ENCODE results near the gene ZNHIT3. TPM values are rescaled to one million over a fixed set of nuclear protein-coding genes. Genes with fewer than 3 reads are reported as not detected.

The ZNHIT3 gene
- total RNA-seq, 2 donors from 2014 or later, result 43.0 to 44.7 TPM

GRCh38 chr17:36509272-36509985 lies 22.9 kb downstream of the ZNHIT3 start:
- Mint-ChIP-seq H3K4me3 (no peak overlapping the region), H3K27me3 (no peaks in the 10 kb centered on the region), H3K36me3 (ENCODE audit: low read depth) (no peaks in the 10 kb centered on the region), H3K27ac (peak overlapping the region; percentile 29), H3K4me1 (peaks cover 4% of the 10 kb centered on the region)
- ATAC-seq, result no peak
- no peaks in the 10 kb centered on the region for H3K9me3 ChIP-seq (ENCODE audit: control insufficient read depth, low read length, poor library complexity, severe bottlenecking)
- DNase-seq, result no peak

DNA sequence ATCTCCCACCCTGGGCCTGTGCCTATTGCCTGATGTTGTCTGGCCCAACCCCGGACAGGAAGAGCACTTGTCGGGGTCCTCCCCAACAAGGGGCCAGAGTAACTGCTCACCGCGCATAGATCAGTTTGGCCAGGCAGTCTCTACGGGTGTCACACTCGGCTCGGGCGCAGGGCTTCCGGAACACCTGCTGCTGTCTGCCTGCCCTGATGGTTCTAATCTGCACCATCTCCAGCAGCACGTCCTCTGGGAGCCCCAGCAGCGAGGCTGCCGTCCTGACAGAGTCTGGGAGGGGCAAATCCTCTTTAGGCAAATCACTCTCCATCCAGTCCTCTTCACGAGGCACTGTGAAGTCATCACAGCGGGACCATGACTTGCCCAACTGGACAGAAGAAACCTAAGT lies 24.2 kb downstream of the ZNHIT3 start:
- no peaks in the 10 kb centered on the region for H3K9me3 ChIP-seq (ENCODE audit: control insufficient read depth, low read length, poor library complexity, severe bottlenecking)
- ATAC-seq, result no peak
- H3K4me1 Mint-ChIP-seq, result peaks cover 4% of the 10 kb centered on the region
- H3K36me3 Mint-ChIP-seq (ENCODE audit: low read depth), result no peaks in the 10 kb centered on the region
- no peak overlapping the region for H3K4me3 Mint-ChIP-seq
- no peak for DNase-seq
- no peaks in the 10 kb centered on the region for H3K27me3 Mint-ChIP-seq
- no peak overlapping the region for H3K27ac Mint-ChIP-seq

DNA sequence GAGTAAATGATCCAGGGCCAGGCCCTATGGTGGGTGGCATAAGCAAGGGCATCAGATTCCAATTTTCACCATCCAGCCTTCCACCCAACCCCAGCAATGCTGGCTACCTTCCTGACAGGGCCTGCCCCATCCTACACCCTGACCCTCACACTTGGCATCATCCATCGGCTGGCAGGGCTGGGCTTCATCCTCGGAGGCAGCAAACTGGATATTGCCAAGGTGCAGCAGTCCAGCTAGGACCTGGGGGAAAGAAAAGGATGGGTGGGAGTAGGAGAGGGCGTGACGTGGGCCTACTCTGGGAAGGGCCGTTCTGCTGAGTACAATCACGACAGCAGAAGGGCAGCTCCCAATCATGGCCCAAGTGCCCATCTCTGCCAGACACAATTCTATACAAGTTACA lies 24.7 kb downstream of the ZNHIT3 start:
- no peaks in the 10 kb centered on the region for H3K9me3 ChIP-seq (ENCODE audit: control insufficient read depth, low read length, poor library complexity, severe bottlenecking)
- Mint-ChIP-seq H3K27ac (no peak overlapping the region), H3K4me3 (no peak overlapping the region), H3K4me1 (peaks cover 4% of the 10 kb centered on the region), H3K36me3 (ENCODE audit: low read depth) (no peaks in the 10 kb centered on the region), H3K27me3 (no peaks in the 10 kb centered on the region)
- DNase-seq, result no peak
- ATAC-seq, result no peak

DNA sequence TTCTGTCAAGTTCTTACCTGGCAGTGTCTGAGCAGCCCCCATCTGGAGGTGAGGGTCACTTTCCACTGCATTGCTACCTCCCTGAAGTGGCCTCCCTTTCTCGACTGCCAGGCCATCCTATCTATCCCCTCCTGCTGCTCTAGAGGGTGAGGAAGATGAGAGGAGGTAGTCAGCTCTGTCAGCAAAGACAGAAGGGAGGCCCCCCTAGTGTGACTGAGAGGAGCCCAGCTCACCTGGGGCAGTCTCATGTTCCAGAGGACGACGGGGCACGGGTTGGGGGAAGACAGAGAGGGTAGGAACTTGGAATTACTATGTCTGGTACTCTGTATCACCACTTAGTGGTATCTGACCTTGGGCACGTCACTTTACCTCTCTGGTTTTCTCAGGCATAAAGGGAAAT lies 26.2 kb downstream of the ZNHIT3 start:
- no peaks in the 10 kb centered on the region for H3K9me3 ChIP-seq (ENCODE audit: control insufficient read depth, low read length, poor library complexity, severe bottlenecking)
- DNase-seq, result no peak
- Mint-ChIP-seq H3K27ac (peak overlapping the region; percentile 34), H3K27me3 (no peaks in the 10 kb centered on the region), H3K36me3 (ENCODE audit: low read depth) (no peaks in the 10 kb centered on the region), H3K4me3 (no peak overlapping the region), H3K4me1 (peaks cover 4% of the 10 kb centered on the region)
- ATAC-seq, result no peak

- no peaks in the 10 kb centered on the region for H3K9me3 ChIP-seq (ENCODE audit: control insufficient read depth, low read length, poor library complexity, severe bottlenecking)
- peak overlapping the region; percentile 21 for H3K27ac Mint-ChIP-seq
- no peak for ATAC-seq
- DNase-seq, result no peak
- peaks cover 4% of the 10 kb centered on the region for H3K4me1 Mint-ChIP-seq
- no peaks in the 10 kb centered on the region for H3K36me3 Mint-ChIP-seq (ENCODE audit: low read depth)
- no peak overlapping the region for H3K4me3 Mint-ChIP-seq
- no peaks in the 10 kb centered on the region for H3K27me3 Mint-ChIP-seq
These were observed 28.4 kb downstream of the ZNHIT3 start for GRCh38 chr17:36514856-36515255.

DNA sequence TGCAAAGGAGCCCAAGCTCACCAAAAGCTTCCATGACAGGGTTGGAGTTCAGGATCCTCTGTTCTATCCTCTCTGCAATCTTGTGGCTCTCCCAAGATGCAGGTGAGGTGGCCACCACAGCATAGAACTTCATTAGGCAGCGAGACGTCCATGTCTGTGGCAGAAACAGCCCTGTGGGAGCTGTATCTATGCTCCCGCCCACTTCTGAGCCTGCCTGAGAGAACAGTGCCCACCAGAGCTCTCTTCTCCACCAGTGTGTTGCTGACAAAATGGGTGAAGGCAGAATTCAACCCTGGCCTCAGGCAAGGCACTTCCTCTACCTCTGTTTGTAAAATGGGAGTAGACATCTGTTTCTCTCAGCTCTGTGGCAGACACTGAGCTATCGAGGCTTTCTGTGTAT lies 29.4 kb downstream of the ZNHIT3 start:
- no peak overlapping the region for H3K27ac Mint-ChIP-seq
- peaks cover 2% of the 10 kb centered on the region for H3K36me3 Mint-ChIP-seq (ENCODE audit: low read depth)
- no peaks in the 10 kb centered on the region for H3K9me3 ChIP-seq (ENCODE audit: control insufficient read depth, low read length, poor library complexity, severe bottlenecking)
- H3K4me1 Mint-ChIP-seq, result peaks cover 4% of the 10 kb centered on the region
- no peaks in the 10 kb centered on the region for H3K27me3 Mint-ChIP-seq
- H3K4me3 Mint-ChIP-seq, result no peak overlapping the region
- ATAC-seq (no peak), DNase-seq (no peak)

DNA sequence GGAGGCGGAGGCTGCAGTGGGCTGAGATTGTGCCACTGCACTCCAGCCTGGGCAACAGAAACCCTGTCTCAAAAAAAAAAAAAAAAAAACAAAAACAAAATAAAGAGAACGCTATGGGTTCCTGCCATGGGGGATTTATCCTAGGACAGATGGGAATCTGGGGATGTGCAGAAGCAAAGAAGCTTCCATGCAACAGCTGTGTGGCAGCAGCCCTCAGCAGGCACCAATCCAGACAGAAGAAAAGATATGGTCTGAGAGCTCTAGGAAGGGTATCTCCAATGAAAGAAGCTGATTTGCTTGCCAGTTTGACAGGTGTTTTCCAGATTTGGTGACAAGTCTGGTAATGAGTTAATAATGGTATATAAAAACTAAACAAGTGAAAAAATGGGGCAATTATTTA lies 36.6 kb downstream of the ZNHIT3 start:
- no peak for ATAC-seq
- no peak for DNase-seq
- H3K9me3 ChIP-seq (ENCODE audit: control insufficient read depth, low read length, poor library complexity, severe bottlenecking), result no peaks in the 10 kb centered on the region
- no peak overlapping the region for H3K4me3 Mint-ChIP-seq
- peaks cover 11% of the 10 kb centered on the region for H3K36me3 Mint-ChIP-seq (ENCODE audit: low read depth)
- no peak overlapping the region for H3K27ac Mint-ChIP-seq
- no peaks in the 10 kb centered on the region for H3K27me3 Mint-ChIP-seq
- H3K4me1 Mint-ChIP-seq, result peaks cover 6% of the 10 kb centered on the region

- no peaks in the 10 kb centered on the region for H3K9me3 ChIP-seq (ENCODE audit: control insufficient read depth, low read length, poor library complexity, severe bottlenecking)
- ATAC-seq, result no peak
- no peaks in the 10 kb centered on the region for H3K27me3 Mint-ChIP-seq
- no peak overlapping the region for H3K27ac Mint-ChIP-seq
- no peak overlapping the region for H3K4me3 Mint-ChIP-seq
- H3K36me3 Mint-ChIP-seq (ENCODE audit: low read depth), result peaks cover 12% of the 10 kb centered on the region
- peaks cover 10% of the 10 kb centered on the region for H3K4me1 Mint-ChIP-seq
- DNase-seq, result no peak
These were observed 38.0 kb downstream of the ZNHIT3 start for GRCh38 chr17:36524428-36524876.

DNA sequence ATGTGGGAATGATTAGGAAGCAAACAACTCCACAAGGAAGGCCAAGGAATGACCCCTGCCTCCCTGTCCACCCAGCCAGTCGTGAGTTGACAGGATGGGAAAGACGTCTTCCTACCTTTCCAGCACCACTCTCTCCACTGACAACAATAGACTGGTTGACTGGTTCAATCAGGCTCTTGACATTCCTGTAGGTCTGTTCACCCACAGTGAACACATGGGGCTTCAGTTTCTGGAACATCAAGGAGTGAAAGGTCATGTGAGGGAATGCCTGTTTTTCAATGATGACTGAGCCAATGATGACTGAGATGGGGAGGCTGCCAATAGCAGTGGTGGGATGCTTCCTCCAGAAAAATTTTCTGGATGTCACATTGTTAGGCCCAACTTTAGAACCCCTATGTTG lies 38.6 kb downstream of the ZNHIT3 start:
- no peaks in the 10 kb centered on the region for H3K27me3 Mint-ChIP-seq
- ATAC-seq (no peak), DNase-seq (no peak)
- no peak overlapping the region for H3K27ac Mint-ChIP-seq
- peaks cover 12% of the 10 kb centered on the region for H3K36me3 Mint-ChIP-seq (ENCODE audit: low read depth)
- no peak overlapping the region for H3K4me3 Mint-ChIP-seq
- no peaks in the 10 kb centered on the region for H3K9me3 ChIP-seq (ENCODE audit: control insufficient read depth, low read length, poor library complexity, severe bottlenecking)
- peaks cover 11% of the 10 kb centered on the region for H3K4me1 Mint-ChIP-seq

DNA sequence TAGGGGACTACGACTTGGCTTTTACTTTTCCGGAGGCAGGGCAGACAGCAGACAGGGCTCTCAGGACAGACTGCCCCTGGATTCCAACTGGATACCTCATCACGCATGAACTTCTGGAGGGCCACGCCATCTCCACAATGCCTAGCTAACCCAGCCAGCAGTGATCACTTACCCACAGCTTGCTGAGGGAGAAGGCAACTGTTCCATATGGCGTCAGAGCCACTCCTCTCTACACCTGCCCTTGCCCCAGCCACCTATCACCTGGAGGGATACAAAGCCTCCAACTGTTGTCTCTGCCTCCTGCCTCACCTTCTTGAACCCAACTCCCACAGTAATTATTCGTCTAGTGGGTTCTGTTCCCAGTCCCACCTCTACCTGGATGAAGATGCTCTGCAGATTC lies 39.4 kb downstream of the ZNHIT3 start:
- H3K9me3 ChIP-seq (ENCODE audit: control insufficient read depth, low read length, poor library complexity, severe bottlenecking), result no peaks in the 10 kb centered on the region
- Mint-ChIP-seq H3K27me3 (no peaks in the 10 kb centered on the region), H3K4me1 (peaks cover 11% of the 10 kb centered on the region), H3K4me3 (no peak overlapping the region), H3K36me3 (ENCODE audit: low read depth) (peaks cover 10% of the 10 kb centered on the region), H3K27ac (no peak overlapping the region)
- no peak for ATAC-seq
- DNase-seq, result no peak

DNA sequence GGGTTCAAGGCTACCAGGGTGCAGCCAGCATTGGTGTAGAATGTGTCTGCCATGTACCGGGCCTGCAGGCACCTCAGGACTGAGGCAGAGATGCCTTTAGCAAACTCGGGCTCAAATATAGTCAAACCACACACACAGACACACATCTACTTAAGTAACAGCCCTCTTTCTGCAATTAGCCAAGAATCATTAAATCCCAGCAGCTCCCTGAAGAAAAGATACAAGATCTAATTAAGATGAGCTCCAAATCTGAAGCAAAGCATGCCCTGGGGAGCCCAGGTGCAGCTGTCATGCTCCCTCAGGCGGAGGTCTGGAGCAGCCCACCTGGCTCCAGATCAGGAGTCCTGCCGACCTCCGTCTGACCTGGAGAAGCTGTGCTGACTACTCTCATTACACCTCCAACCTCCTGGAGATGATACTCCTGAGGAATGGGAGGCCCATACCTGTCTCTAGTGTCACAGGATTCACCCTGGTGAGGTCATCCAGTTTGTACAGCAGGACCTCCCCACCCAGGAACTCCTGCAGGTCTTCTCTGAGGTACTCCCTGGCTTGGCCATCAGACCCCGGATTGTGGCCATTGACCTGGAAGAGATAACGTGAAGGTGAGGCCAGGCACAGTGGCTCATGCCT lies 41.3 kb downstream of the ZNHIT3 start:
- Mint-ChIP-seq H3K27ac (no peak overlapping the region), H3K4me3 (no peak overlapping the region), H3K4me1 (peaks cover 16% of the 10 kb centered on the region), H3K36me3 (ENCODE audit: low read depth) (peaks cover 10% of the 10 kb centered on the region), H3K27me3 (no peaks in the 10 kb centered on the region)
- DNase-seq (no peak), ATAC-seq (no peak)
- no peaks in the 10 kb centered on the region for H3K9me3 ChIP-seq (ENCODE audit: control insufficient read depth, low read length, poor library complexity, severe bottlenecking)

DNA sequence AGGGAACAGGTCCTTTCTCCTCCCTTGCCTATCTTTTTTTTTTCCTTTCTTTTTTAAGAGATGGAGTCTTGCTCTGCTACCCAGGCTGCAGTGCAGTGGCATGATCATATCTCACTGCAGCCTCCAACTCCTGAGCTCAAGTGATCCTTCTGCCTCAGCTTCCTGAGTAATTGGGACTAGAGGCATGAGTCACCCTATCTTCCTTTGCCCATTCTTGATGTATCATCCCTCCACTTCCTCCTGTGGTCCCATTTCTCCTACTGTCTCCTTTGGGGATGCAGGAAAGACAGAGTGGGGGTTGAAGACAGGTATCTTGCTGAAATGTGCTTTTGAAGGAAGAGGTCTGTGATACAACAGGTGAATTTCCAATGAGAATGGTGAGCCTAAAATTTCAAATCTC lies 42.6 kb downstream of the ZNHIT3 start:
- no peaks in the 10 kb centered on the region for H3K27me3 Mint-ChIP-seq
- ATAC-seq (no peak), DNase-seq (no peak)
- H3K4me1 Mint-ChIP-seq, result peaks cover 17% of the 10 kb centered on the region
- H3K36me3 Mint-ChIP-seq (ENCODE audit: low read depth), result peaks cover 10% of the 10 kb centered on the region
- no peak overlapping the region for H3K27ac Mint-ChIP-seq
- H3K4me3 Mint-ChIP-seq, result no peak overlapping the region
- no peaks in the 10 kb centered on the region for H3K9me3 ChIP-seq (ENCODE audit: control insufficient read depth, low read length, poor library complexity, severe bottlenecking)

DNA sequence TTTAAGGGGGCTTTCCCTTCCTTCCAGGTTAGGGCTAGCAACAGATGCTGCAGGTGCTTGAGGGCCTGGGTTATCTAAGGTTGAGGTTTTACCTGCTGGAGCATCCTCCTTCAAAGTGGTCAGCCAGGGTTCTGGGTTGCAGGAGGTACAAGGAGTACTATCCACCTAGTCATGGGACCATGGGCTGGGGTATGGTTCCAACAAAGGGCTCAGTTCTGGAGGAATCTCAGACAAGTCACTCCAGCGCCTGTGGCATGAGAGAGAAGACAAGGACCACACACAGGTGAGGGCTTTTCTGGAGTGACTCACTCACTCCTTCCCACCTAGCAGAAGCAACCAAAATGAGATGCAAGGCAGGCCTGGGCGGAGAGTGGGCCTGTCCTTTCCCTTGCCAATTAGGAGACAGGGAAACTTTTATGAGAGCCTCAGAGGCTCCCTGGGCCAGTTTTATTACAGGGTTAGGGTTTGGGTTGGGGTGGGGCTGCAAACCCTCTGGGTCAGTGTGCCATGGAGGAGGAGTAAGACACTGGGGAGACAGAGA lies 46.0 kb downstream of the ZNHIT3 start:
- Mint-ChIP-seq H3K36me3 (ENCODE audit: low read depth) (peaks cover 2% of the 10 kb centered on the region), H3K4me1 (peaks cover 21% of the 10 kb centered on the region), H3K27ac (no peak overlapping the region), H3K27me3 (no peaks in the 10 kb centered on the region), H3K4me3 (no peak overlapping the region)
- no peak for ATAC-seq
- H3K9me3 ChIP-seq (ENCODE audit: control insufficient read depth, low read length, poor library complexity, severe bottlenecking), result no peaks in the 10 kb centered on the region
- no peak for DNase-seq
